GM18907 (cell line): Measurements from ENCODE around the gene OPN1SW.

Experiments
- ATAC-seq: cut with Tn5 transposase; IDR thresholded peaks from one replicate; pipeline ENCODE4 v1.9.1; 2021; ENCODE audit warnings: mild to moderate bottlenecking, moderate library complexity; ENCODE audit not compliant: unreplicated experiment

Gene OPN1SW

GRCh38 chr7:128763541-128763940 is 12.1 kb downstream of the OPN1SW start:
- ATAC-seq = no peak

GRCh38 chr7:128759242-128759641 is 16.4 kb downstream of the OPN1SW start:
- no peak for ATAC-seq

- no peak for ATAC-seq
These were observed 17.0 kb downstream of the OPN1SW start for GRCh38 chr7:128758553-128758952.

GRCh38 chr7:128757203-128757602 is 18.4 kb downstream of the OPN1SW start:
- no peak for ATAC-seq

GRCh38 chr7:128755819-128756476 is 19.6 kb downstream of the OPN1SW start:
- ATAC-seq = no peak

GRCh38 chr7:128755075-128755818 is 20.3 kb downstream of the OPN1SW start:
- ATAC-seq = no peak

GRCh38 chr7:128752251-128752650 is 23.3 kb downstream of the OPN1SW start:
- ATAC-seq = no peak

- no peak for ATAC-seq
These were observed 28.1 kb downstream of the OPN1SW start for GRCh38 chr7:128747327-128748079.

- ATAC-seq = no peak
These were observed 29.9 kb downstream of the OPN1SW start for GRCh38 chr7:128745706-128746105.

GRCh38 chr7:128744366-128744905 is 31.2 kb downstream of the OPN1SW start:
- no peak for ATAC-seq

- no peak for ATAC-seq
These were observed 32.4 kb downstream of the OPN1SW start for GRCh38 chr7:128743112-128743772.

GRCh38 chr7:128742206-128742605 is 33.4 kb downstream of the OPN1SW start:
- ATAC-seq = no peak

GRCh38 chr7:128741491-128741890 is 34.1 kb downstream of the OPN1SW start:
- ATAC-seq = no peak

GRCh38 chr7:128740996-128741395 is 34.6 kb downstream of the OPN1SW start:
- ATAC-seq = no peak

- no peak for ATAC-seq
These were observed 35.5 kb downstream of the OPN1SW start for GRCh38 chr7:128739990-128740682.

- ATAC-seq = peak; percentile 97
These were observed 36.3 kb downstream of the OPN1SW start, which contains the start of gene CALU for GRCh38 chr7:128739048-128739962. Gene CALU (plus strand): TSS chr7:128739359. CDS start chr7:128748584, 9,225 bp downstream.

GRCh38 chr7:128738570-128739047 is 37.0 kb downstream of the OPN1SW start:
- peak; percentile 19 for ATAC-seq

- ATAC-seq = no peak
These were observed 37.7 kb downstream of the OPN1SW start for GRCh38 chr7:128737867-128738385.

- no peak for ATAC-seq
These were observed 38.2 kb downstream of the OPN1SW start for GRCh38 chr7:128737441-128737840.
